GM12874 (cell line): Measurements from ENCODE around the gene ARRDC1.

ENCODE experiments used
- TF ChIP-seq, protein P1 (sequence below): IDR thresholded peaks from 2 replicates; pipeline ENCODE4 v1.5.1; 2011; ENCODE audit warnings: low read depth, mild to moderate bottlenecking, control low read depth, low read length, moderate library complexity; ENCODE audit not compliant: insufficient read depth

ARRDC1 gene, protein sequence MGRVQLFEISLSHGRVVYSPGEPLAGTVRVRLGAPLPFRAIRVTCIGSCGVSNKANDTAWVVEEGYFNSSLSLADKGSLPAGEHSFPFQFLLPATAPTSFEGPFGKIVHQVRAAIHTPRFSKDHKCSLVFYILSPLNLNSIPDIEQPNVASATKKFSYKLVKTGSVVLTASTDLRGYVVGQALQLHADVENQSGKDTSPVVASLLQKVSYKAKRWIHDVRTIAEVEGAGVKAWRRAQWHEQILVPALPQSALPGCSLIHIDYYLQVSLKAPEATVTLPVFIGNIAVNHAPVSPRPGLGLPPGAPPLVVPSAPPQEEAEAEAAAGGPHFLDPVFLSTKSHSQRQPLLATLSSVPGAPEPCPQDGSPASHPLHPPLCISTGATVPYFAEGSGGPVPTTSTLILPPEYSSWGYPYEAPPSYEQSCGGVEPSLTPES

DNA sequence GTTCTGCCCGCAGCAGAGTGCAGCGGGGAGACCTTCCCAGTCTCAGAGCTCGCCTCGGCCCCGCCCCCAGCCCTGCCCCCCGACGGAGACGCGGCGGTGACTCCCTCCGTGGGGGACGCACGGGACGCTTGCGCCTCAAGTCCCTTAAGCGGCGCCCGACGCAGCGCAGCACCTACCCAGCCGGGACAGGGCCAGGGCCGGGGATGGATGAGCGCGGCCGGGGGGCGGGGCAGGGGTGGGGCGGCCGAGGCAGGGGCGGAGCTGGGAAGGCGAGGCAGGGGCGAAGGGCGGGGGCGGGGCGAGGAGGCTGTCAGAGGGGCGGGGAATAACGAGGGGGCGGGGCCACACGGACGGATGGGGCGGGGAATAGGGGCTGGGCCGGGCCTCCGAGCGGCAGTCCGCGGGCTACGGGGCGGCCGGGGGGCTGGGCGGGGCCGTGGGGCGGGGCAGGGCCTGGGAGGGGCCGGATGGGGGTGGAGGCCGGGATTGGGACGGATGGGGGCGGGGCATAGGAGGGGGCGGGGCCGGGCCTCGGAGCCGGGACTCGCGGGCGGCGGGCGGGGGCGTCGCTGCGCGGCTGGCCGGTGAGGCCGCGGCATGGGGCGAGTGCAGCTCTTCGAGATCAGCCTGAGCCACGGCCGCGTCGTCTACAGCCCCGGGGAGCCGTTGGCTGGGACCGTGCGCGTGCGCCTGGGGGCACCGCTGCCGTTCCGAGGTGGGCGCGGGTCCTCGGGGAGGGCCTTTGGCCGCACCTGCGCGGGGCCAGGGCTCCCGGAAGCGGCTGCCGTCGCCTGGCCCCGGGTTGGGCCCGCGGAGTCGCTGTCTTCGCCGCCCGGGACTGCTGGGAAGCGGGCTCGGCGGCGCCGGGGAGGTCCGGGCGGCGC is at the start of gene ARRDC1:
Gene ARRDC1 (plus strand): TSS at position 566 of the 884 bp plus-strand sequence. CDS start 32 bp downstream, at position 598.
- TF ChIP-seq, protein P1, sequence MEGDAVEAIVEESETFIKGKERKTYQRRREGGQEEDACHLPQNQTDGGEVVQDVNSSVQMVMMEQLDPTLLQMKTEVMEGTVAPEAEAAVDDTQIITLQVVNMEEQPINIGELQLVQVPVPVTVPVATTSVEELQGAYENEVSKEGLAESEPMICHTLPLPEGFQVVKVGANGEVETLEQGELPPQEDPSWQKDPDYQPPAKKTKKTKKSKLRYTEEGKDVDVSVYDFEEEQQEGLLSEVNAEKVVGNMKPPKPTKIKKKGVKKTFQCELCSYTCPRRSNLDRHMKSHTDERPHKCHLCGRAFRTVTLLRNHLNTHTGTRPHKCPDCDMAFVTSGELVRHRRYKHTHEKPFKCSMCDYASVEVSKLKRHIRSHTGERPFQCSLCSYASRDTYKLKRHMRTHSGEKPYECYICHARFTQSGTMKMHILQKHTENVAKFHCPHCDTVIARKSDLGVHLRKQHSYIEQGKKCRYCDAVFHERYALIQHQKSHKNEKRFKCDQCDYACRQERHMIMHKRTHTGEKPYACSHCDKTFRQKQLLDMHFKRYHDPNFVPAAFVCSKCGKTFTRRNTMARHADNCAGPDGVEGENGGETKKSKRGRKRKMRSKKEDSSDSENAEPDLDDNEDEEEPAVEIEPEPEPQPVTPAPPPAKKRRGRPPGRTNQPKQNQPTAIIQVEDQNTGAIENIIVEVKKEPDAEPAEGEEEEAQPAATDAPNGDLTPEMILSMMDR = no peak

DNA sequence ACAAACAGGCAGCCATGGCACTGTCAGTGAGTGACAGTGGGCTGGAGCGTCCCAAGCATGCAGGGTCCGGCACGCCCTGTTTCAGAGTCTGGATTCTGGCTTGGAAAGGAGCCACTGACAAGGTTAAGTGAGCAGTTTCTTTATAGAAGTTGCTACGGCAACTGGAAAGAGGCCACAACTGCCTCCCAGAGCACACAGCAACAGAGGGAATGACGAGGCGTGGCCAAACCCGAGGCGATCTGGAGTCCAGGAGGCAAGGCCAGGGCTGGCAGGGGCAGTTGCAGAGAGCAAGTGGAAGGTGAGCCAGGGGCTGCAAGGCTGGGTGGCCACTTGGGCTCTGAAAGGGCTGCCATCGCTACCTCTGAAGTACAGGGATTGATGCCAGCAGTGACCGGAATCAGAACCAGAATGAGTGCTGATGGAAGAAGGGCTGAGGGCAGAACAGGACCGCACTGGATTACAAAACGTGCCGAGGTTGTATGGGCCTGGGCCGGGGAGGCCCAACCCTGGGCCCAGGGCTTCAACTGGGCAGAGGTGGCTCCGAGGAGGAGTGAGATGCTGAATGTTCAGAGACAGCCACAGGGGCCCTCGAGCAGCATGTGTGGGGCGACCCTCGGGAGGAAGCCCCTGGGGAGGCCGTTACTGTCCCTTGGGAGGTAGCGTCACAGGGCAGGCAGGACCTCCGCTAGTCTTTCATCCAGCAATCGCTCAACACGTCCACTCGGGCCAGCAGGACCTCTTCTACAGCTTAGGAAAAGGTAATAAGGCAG is 49.2 kb upstream of the ARRDC1 start:
- TF ChIP-seq, protein P1 = no peak

DNA sequence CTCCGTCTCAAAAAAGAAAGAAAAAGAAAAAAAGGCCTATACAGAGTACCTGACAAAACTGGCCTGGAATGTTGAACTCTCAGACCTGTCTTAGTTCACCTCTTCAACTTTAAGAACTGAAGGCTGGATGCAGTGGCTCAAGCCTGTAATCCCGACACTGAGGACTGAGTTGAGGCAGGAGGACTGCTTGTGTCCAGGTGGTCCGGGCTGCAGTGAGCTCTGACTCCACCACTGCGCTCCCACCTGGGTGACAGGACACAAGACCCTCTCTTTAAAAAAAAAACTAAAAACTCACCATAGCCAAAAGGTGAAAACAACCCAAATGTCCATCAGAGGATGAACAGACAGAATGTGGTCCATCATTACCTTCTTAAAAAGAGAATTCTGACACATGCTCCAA is 47.4 kb upstream of the ARRDC1 start:
- TF ChIP-seq, protein P1 = no peak

DNA sequence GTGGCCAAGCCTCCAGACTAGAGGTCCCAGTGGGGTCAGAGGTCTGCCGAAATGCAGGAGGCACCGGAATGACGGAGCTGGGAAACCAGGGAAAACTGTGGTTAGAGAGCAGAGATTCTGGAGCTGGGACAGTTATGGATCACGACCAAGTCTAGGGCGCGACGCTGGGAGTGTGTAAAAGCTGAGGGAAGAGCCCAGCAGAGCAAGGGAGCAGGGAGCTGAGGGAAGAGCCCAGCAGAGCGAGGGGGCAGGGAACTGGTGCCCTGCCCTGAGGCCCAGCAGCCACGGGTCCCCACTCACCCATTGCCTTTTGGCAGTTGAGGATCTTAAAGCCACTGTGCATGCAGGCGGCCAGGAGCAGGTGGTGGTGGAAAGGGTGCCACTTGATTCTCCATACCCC is 41.4 kb upstream of the ARRDC1 start:
- TF ChIP-seq, protein P1 = no peak

DNA sequence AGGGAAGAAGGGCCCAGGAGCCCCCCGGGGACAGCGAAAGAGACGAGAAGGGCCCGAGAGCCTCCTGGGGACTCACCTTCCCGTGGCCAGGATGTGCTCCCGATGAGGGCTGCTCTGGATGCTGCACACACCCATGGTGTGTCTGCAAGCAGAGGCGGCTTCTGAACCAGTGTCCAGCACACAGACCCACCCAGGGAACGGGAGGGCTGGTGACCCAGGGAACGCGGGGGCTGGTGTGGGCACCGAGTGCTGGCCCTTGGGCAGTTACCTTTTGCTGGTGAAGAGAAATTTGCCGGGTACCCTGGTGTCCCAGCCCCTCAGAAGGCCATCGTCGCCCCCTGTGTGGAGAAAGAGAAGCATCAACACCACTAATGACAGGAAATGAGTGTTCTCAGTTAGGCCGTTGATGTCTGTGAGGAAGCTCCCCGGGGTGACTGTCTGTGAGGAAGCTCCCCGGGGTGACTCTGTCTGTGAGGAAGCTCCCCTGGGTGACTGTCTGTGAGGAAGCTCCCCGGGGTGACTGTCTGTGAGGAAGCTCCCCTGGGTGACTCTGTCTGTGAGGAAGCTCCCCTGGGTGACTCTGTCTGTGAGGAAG is 40.6 kb upstream of the ARRDC1 start:
- TF ChIP-seq, protein P1 = no peak

DNA sequence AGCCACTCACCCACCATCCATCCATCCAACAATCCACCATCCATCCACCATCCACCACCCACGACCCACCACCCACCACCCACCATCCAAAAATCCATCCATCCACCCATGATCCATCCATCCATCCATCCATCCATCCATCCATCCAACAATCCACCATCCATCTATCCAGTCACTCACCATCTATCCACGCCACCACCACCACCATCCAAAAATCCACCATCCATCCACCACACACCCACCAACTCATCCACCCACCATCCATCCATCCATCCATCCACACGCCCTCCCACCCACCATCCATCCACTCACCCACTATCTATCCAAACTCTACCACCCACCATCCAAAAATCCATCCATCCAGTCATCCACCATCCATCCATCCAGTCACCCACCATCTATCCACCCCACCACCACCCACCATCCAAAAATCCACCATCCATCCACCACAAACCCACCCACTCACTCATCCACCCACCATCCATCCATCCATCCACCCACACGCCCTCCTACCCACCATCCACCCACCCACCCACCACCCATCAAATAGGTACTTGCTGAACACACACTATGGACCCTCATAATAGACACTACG is 35.8 kb upstream of the ARRDC1 start:
- TF ChIP-seq, protein P1 = no peak
